GM11168 (cell line): ENCODE data around the gene AVEN.

Experiments
- in situ Hi-C: fragments of 300-500 bp; cut with MboI; formaldehyde crosslinking; loops from one replicate; pipeline ENCODE4 v1.12.0; 2022; ENCODE audit warnings: low sequenced_read_pairs; ENCODE audit not compliant: unreplicated experiment

AVEN gene

DNA sequence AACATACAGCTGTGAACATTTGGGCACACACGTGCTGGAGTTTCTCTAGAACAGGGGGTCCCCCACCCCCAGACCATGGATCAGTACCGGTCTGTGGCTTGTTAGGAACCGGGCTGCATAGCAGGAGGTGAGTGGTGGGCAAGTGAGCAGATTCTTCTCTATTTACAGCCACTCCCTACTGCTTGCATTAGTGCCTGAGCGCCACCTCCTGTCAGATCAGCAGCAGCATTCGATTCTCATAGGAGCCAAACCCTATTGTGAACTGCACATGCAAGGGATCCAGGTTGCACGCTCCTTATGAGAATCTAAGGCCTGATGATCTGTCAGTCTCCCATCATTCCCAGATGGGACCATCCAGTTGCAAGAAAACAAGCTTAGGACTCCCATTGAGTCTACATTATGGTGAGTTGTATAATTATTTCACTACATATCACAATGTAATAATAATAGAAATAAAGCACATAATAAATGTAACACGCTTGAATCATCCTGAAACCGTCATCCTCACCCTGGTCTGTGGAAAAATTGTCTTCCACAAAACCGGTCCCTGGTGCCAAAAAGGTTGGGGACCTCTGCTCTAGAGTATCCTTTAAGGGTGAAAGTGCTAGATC lies 44.9 kb downstream of the AVEN start:
- in situ Hi-C loops, result no loop called here

DNA sequence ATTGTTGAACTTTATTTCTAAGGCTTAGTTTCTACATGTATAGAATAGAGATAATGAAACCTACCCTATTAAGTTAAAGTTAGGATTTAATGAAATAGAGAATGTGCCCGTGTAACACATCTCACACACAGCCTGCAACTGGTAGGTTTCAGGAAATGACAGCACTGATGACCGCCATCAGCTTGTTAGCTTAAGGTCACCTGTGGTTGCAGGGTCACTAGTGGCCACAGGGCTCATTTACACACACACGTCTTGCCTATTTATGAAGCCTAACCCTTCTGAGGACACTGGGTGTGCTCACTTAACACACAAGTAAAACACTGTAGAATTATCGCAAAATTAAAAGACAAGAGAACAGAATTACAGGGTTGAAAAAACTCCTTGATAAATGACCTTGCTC lies 50.6 kb downstream of the AVEN start:
- in situ Hi-C loops, result no loop called here

DNA sequence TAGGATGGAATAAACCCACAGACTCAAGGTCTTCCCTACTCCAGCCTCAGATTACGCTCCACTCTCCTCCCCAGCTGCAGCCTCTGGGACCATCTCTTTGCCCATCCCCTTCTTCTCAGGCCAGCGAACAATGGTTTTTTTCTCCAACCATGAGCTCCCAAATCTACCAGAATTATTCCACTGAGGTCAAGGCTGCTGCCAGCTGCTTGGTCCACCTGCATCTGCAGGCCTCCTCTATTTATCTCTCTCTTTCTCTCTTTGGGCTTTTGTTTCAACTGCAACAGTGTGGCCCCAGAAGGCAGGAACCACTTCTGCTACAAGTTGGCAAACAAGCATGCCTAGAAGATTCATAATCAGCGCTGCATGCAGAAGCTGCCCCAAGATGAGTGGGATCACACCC lies 51.6 kb downstream of the AVEN start:
- in situ Hi-C loops, result no loop called here

DNA sequence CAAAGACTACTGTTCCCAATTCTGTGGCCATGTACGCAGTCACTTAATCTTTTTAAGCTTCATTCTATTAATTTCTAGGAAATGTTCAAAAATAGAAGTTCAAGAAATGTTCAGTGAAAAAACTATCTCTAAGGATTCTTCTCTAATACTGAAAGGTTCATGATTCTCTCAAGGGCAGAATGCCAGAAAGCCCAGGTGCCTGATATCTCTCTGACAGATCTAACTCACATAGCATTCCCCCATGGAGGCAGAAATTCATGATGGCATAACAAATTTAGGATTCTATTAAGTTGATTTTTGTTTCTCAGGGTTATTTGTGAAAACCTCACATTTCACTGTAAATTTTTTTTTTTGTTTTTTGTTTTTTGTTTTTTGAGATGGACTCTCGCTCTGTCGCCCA lies 53.3 kb downstream of the AVEN start:
- in situ Hi-C loops, result no loop called here

DNA sequence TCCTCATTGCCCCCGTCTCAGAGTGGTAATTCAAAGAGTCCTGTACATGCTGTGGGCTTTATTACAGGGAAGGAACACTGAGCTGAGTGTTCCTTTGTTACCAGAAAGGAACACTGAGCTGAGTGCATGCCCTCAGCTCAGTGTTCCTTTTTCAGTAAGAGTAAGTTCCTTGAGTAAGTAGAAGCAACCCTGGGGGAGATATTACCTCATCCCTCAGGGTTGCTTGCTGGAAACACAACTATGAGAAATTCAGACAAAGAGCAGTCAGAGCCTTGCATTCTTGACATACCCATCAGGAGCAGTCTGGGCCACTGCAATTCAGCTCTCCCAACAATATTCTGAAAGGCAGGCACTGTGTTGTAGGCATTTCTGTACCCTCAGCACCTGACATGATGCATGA lies 53.7 kb downstream of the AVEN start:
- in situ Hi-C loops, result no loop called here

DNA sequence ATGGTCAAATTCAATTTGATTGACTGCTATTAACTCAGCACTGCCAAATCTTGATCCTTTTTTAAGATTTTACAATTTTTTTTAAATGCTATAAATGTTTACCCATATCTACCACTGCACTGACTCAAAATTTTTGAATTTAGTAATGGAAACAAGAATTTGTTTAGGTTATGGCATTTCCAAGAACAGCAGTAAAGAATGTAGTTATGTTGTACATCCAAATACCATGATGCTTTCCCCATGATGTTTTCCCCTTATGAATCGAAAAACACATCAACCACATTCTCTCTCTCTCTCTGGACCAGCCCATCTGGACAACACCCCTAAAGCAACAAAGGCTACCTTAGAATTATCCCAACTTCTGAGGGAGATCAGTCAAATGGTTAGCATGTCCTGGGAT lies 56.5 kb downstream of the AVEN start:
- in situ Hi-C loops, result no loop called here

DNA sequence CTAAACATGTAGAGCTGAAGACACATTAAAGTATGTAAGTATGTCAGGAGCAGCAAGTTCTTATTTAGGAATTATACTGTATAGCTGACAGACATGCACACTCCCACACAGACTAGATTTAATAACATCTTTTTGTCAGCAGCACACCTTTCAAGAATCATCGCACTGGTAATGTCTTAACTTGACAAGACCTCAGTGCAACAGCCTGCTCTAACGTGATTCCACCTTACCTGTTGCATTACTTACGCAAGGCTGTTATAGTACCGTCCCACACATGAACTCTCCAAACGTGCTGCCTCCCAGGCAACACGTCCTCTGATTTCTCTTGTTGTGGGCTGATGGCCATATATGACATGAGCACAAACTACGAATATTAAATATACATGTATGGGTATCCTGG lies 58.8 kb downstream of the AVEN start:
- in situ Hi-C loops, result no loop called here

DNA sequence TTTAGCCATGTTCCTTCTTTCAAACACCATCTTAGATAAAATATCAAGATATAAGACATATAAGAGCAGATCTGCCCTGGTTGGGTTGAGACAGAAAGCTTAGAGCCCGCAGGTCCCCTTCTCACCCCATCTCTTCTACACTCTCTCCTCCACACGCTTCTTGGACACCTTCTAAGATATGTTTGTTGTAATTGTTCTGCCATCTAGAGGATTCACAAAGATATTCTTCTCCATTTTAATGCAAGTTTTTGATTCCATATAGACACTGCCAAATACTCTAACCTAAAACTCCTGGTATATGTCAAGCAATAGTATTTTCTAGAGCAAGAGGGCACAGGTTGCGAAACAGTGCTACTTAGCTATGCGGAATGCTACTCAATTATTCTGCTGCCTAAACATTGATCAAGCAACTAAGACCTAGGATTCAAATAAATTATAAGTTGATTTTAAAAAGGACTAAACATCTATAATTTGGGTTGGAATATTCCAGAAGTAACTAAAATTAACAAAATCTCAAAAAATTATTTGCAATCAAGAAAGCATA lies 63.9 kb downstream of the AVEN start:
- in situ Hi-C loops, result no loop called here

DNA sequence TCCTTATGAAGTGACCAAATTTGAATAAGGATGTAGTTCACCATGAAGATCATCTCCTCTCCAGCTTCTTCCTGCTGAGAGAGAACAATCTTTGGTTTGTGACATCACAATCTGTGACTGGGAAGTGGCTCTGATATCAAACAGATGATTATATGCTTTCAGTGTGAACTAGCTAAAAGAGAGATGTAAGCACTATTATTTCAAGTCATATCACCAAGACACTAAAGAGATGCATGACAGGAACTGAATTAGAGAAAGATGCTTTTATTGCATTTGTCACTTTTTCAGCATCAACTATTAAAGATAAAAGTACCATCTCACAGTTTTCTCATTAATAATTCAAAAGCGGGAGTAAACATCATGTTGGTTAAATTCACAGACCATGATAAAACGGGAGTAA lies 67.2 kb downstream of the AVEN start:
- in situ Hi-C loops, result loop anchor here (5.0 kb wide), 1 partner anchor 235 kb away; no protein-coding TSS in a partner anchor

DNA sequence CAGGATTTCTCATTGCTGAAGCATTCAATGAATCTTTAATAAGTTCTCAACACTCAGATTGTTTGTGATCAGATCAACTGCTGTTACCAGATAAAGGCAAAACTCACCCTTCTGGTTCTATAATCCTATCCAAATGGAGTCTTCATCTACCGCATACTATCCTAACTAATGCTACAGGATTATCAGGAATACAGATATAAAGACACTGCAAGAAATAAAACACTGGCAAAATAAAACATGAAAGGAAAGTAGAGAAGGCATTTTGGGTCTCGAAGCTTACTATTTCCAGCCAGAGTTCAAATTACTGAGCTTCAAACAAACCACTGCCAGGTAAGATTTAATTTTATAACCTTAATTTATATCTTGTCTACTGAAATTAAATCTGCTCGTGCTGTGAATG lies 70.2 kb downstream of the AVEN start:
- in situ Hi-C loops, result no loop called here

DNA sequence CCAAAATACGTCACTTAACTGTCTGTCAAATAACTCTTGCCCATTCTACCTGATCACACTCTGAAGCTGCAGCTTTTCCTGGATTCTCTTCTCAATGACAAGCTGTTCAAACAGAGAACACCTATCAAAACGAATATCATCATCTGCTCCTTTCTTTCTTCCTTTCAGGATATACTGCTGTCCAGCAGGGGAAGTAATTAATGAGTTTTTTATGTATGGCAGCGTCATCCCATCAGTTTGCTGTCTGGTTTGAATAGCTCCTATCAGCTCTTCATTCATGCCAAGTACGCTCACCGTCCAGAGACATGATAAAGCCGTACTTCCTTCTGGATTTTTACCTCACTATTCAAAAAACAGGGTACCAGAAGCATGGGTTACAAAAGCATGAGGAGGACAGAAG lies 70.8 kb downstream of the AVEN start, which contains the start of gene CHRM5:
CHRM5 (plus strand) TSS at position 274 of the 400 bp plus-strand sequence. CDS start 94,221 bp downstream, outside the sequence.
- in situ Hi-C loops, result no loop called here

DNA sequence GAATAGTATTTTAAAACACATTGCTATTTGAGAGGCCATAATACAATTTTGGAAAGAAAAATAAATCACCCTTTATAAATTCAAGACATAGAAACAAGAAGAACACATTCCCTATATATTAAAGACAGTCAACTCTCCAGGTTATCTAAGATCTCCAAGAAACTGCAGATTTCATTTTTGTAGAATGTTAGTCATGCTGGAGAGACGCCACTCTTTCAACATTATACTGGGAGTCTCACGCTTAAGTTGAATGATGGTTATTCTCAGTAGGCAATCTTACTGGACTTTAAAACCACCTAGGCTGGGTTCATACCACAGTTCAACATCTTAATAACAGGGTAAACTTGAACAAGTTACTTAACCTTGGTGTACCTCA lies 74.4 kb downstream of the AVEN start:
- in situ Hi-C loops, result no loop called here

DNA sequence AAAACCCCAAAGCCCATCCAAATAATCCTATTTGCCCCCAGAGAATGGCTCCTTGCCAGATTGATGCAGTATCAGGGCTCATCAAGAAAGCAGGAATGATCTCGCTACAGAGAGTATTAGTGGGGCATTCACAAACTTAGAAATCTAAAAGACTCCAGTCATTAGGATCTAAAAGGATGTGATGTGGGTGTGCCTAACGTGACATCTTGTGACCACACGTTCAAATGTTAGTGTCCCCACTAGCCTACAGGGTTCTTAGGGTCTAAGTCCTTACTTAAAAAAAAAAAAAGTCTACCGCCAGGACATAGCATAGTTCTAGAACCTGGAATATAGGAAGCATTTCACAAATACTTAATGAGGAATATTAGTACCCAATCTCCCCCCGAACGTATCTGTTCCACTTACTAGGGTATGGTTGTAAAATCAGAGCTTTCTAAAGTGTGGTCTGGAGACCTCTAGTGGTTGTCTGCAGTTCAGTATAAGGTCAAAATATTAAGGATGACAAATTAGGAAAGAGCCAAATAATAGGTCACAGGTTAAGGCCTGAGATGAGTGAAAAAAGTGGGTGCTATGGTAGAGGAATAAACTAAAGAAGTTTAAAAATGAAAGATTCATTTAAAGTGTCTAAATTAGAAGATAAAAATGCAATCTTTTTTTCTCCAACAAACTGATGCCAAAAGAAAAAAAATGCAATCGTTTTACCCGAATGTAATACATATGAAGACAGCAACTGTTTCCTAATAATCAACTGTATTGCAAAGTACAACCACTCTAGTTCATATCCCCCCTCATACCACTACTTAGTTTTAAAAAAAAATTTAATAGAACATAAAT lies 75.0 kb downstream of the AVEN start:
- in situ Hi-C loops, result no loop called here

DNA sequence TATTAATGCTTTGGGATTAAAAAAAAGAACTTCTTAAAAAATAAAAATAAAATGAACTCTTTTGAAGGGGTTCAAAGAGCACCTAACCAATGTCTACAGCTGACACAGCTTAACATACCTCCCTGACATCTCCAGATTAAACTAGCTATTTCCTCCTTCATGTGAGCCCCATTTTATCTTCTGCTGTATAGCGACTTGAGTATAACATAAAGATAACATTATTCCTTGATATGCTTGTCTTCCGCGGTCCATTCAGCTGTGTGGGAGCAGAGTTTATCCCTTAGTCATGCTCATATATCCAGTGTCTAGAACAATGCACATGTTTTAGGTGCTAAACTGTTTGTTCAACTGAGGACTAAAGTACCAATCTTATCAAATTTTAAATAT lies 78.5 kb downstream of the AVEN start:
- in situ Hi-C loops, result no loop called here

DNA sequence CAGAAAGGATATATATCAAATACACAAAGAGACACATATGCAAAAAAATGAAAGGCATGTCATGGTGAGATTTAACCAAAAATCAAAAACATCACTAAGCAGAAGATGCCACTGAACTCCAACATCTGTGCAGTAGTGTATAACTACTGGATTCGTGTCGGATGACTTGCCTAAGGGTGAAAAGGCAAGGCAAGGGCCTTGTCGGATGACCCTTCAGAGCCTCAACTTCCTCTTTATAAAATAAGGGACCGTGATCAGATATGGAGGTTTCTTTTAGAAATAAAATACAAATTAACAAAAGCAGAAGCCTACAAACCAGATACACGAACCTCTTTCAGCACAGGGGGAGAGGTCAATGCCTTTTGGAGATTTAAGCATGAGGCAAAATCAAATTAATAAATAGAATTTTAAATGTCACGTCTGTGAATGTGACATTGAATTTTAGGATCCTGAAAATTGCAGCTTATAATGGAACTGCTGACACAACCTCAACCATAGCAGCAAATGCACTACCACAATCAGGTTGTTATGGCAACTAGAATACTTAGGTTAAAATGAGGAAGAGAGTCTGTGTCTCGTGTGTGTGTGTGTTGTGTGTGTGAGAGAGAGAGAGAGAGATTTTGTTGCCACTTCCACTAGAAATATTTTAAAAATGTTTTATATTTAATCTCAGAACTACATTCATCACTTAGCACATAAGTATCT lies 79.0 kb downstream of the AVEN start:
- in situ Hi-C loops, result no loop called here

DNA sequence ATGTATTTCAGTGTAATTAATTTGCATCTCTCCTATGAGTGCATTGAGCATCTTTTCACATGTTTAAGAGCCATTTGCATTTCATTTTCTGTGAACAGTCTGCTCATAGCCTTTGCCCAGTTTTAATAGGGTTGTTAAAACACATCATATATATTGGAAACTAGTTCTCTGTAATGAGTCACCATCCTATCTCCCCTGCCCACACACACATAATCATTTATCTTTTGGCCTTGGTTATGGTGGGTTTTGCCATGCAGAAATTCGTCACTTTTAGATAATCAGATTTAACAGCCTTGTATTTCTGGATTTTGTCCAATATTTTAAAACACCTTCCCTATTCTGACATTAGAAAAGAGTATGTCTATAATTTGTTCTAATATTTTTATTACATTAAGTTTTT lies 82.6 kb downstream of the AVEN start:
- in situ Hi-C loops, result no loop called here

DNA sequence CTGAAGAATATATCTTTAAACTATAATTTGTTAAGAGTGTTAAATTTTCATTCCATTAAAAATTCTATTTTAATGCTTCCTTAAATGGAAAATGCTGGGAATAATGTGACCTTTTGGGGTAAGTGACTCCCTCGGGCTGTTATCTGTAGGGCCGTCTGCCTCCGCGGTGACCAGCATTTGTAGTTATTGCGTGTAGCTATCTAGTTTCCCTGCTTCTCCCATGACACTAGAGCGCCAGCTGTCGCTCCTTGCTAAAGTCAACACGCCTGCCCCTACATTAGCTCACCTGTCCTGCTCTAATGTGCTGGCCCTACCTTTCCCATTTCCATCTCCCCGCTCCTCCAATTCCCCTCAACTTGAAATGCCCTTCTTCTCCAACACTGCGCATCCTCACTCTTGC lies 83.1 kb downstream of the AVEN start:
- in situ Hi-C loops, result no loop called here

DNA sequence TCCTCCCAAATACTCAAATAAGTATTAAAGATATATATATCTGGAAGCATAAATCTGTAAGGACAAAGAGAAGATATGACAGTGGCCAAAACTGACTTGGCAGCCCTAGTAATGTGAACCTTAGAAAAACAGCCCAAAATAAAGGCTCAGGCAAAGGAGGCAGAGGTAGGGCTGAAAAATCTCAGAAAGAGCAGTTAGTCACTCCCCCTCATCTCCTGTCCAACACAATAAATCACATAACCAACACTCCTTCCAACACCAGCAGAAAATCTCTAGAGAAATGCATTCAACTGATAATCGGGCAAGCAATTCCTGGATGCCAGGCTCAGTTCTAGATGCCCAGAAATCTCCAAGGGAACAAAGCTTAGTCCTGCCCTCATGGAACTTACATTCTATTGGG lies 92.9 kb downstream of the AVEN start:
- in situ Hi-C loops, result no loop called here

DNA sequence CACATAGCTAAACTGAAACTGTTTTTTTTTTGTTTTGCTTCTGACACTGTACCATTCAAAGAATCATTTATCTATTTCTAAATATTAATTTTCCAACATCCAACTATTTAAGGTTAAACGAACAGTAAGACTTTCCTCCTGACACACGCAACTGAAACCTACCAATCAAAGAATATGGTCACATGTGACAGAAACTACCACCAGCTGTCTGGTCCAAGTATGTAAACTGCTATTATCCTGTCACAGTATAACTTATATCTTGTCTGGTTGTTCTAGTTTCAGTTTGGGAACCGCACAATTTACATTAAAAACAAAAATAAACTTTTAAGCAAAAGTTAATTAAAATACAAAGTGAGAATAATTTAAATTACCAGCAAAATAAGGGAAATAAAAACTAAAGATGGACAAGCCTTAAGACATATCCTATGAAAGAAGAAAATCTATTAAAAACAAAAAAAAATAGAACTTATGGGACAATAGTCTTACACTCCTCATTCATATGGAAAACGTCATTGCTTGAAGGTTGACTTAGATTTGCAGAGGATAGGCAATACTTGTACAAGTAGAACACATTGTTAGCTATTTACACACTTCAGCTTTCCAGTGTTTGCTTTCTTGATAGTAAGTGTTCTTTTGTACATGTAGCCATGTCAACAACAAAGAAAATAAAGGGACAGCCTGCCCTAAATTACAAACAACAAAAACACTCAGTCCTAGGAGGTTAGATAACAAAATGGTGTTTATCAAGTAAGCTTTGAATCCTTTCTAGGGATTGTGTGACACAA lies 97.5 kb downstream of the AVEN start:
- in situ Hi-C loops, result no loop called here

DNA sequence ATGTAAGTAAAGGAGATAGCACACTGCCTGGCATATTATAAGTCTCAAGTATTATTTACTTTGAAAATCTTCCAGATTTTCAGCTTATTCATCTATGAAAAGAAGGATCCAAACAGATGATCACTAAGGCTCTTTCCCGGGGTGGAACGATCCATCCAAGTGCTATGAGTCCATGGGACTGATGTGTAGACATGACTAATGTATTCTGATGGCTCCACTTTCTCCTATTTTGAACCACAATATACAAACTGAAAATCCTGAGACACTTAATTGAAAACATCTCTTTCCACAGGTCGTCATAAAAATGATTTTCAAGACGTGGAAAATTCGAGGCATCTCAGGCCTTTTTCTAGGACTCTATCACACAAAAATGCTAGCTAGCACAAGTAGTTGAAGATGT lies 104.1 kb downstream of the AVEN start:
- in situ Hi-C loops, result no loop called here
